NCI-H146 treated with DMSO at 0.1 percent for 48 hours (cell line): Measurements from ENCODE around the gene RASA3.

ENCODE experiments used
- DNase-seq: peaks from one replicate; lab custom pipeline; 2025; ENCODE audit not compliant: unreplicated experiment; lab: John Stamatoyannopoulos, UW

Gene RASA3

GRCh38 chr13:113945857-113946408, 186.5 kb downstream of the RASA3 start:
- no peak for DNase-seq

GRCh38 chr13:113943821-113944565, 188.4 kb downstream of the RASA3 start:
- no peak for DNase-seq

- no peak for DNase-seq
These were observed 189.8 kb downstream of the RASA3 start for GRCh38 chr13:113942591-113943103.

GRCh38 chr13:113941571-113942191, 190.7 kb downstream of the RASA3 start:
- DNase-seq, result peak; percentile 87

DNA sequence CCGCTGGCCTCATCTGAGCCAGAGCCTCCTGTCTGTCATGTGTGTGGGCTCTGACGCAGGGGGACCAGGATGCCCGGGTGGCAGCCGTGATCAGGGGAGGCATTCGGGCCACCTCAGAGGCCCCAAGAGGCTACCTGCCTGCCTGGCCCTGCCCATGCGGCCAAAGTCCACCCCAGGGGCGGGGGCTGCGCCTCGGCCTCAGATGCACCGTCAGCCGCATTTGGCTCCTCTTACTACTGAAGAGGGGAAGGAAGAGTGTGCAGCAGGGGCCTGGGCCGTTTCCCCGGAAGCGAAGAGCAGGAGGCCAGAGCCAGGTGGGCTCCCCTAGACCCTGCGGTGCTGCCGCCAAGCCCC, 192.5 kb downstream of the RASA3 start:
- DNase-seq, result no peak

DNA sequence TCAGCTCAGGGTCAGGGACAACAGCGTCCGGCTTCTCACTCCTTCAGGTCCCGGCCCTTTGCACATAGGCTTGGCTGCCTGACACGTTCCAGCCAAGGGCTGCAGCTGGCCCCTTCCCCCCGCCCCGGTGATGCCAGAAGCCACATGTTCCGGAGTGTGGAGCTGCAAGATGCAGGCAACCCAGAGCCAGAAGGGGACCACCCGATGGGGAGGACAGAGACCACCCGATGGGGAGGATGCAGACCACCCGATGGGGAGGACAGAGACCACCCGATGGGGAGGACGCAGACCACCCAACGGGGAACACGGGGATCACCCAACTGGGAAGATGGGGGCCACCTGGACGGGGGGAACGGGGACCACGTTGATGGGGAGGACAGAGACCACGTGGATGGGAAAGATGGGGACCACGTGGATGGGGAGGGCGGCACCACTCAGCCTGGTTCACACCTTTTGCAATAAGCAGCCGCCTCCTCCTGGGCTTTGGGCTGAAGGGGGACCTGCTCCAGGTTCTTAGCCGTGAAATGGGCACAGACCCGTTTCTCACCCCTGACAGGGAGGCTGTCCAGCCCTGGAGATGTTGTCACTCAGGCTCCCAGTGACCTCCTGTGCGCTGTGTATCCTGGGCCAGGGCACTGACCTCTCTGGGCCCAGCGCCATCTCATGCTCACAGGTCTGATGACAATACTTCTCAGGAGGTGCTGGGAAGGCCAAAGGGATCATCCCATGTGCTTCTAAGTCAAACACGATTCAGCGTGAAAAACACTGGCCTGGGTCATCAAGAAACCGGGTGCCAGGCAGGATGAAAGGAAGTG, 193.1 kb downstream of the RASA3 start:
- no peak for DNase-seq

DNA sequence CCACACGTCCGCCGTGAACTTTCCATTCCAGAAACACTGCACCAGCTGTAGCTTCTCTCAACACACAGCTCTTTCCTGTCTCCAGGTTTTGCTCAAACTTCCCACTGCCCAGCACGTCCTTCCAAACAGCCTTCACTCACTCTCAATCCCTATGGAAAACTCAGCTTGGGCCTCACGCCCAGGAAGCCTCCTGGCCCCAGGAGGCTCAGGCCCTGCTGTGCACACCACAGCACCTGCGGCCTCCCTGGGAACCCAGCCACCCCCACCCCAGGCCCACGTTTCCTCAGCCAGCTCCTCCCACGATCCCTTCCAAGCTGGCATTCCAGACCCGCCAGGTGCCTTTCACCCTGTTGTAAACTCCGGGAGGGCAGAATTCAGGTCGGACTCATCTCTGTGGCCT, 193.7 kb downstream of the RASA3 start:
- DNase-seq, result peak; percentile 62

DNA sequence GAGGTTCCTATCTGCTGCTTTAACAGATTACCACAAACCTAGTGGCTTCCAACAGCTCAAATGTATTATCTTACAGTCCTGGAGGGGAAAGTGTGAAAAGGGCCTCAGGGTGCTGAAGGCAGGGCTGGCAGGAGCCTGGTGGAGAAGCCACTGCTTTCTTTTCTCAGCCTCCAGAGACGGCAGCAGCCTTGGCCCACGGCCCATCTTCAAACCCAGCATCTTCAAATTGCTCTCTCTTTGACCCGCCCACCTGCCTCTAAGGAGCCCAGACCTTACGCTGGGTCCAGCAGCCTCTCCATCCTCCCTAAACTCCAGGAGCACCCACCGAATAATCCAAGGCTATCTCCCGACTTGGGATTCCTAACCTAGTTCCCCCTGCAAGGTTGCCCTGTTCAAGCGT, 194.2 kb downstream of the RASA3 start:
- no peak for DNase-seq

- no peak for DNase-seq
These were observed 194.8 kb downstream of the RASA3 start for GRCh38 chr13:113937527-113938180.

- no peak for DNase-seq
These were observed 195.3 kb downstream of the RASA3 start for GRCh38 chr13:113937073-113937472.

DNA sequence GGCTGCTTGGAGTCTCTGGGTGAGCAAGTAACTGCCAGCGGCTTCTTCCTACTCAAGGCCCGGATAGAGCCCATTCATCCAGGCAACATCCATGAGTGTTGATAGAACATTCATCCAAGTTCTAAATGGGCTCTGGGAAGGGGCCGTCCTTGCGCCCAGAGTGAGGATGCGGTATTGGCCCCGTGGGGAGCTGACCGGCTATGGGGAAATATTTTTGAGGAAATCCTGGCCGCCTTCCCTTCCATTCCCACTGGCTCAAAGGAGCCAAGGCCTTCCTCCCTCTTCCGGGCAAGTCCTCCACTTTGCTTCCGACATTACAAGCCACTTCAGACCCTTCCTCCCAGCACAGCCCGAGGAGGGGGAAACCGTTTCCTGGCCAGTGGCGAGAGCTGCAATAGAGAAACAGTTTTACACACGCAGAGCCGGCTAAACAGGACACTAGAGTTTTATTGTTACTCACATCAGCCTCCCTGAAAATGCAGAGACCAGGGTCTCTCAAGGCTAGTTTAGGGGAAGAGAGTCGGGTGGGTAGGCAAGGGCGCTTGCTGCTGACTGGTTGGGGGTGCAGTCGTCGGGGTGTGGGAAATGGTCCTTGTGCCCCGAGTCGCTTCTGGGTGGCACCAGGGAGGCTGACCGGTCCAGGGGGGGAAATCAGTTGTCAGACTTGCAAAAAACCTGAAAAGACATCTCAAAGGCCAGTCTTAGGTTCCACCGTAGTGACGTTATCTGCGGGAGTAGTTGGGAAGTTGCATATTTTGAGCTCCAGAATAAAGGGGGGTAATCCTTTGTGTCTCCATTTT, 196.1 kb downstream of the RASA3 start:
- no peak for DNase-seq

GRCh38 chr13:113935001-113935844, 197.2 kb downstream of the RASA3 start:
- DNase-seq, result no peak

DNA sequence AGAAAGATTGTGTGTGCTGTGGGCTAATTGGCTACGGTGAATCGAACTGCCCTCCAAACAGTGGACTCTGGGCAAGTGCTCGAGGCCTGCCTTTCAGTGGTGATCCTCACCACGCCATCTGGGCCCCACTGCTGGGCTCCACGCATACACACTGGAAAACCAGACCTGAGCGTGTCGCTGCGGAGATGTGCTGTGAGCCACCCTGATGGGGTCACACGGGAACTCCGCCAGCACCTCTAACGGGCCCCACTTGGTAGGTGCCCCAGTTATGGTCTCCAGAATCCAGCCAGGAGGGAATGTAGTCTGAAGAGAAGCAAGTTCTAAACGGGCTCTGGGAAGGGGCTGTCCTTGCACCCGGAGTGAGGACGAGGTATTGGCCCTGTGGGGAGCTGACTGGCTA, 197.8 kb downstream of the RASA3 start:
- DNase-seq, result no peak

DNA sequence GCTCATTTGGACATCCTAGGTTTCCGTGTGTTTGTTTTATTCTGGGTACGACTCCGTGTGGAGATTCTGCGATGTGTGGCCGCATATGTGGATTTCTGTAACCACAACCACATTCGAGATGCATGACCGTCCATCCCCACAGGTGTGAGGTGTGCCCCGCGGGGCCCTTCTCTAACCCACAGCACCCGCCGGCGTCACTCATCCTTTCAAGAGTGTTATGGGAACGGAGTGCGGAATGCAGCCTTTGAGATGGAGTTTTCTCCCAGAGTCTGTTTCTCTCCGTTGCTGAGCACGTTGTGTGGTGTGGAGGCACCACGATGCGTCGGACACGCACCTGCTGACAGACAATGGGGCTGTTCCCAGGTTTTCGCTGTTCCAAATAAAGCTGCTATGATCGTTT, 198.5 kb downstream of the RASA3 start:
- DNase-seq, result no peak

DNA sequence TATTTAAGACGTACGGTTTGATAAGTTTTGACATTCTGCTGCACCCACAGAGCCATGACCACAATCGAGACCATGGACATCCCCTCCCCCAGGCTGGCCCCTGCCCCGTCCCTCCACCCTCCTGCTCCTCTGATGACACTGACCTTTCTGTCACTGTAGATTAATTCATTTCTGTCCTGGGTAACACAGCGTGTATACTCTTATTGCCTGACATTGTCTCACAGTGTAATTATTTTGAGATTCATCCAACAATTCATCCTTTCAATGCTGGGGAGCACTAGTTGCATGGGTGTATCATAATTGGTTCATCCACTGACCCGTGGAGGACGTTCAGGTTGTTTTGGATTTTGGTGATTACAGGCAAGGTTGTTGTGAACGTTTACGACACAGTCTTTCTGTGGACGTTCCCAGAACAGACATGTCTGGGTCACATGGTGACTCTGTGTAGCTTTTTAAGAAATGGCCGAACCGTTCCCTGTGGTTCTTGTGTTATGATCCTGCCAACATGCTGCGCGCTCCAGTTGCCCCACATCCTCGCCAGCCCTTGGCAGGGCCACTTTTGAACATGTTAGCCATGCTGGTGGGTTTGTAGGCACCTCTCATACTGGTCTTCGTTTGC, 200.5 kb downstream of the RASA3 start:
- no peak for DNase-seq

DNA sequence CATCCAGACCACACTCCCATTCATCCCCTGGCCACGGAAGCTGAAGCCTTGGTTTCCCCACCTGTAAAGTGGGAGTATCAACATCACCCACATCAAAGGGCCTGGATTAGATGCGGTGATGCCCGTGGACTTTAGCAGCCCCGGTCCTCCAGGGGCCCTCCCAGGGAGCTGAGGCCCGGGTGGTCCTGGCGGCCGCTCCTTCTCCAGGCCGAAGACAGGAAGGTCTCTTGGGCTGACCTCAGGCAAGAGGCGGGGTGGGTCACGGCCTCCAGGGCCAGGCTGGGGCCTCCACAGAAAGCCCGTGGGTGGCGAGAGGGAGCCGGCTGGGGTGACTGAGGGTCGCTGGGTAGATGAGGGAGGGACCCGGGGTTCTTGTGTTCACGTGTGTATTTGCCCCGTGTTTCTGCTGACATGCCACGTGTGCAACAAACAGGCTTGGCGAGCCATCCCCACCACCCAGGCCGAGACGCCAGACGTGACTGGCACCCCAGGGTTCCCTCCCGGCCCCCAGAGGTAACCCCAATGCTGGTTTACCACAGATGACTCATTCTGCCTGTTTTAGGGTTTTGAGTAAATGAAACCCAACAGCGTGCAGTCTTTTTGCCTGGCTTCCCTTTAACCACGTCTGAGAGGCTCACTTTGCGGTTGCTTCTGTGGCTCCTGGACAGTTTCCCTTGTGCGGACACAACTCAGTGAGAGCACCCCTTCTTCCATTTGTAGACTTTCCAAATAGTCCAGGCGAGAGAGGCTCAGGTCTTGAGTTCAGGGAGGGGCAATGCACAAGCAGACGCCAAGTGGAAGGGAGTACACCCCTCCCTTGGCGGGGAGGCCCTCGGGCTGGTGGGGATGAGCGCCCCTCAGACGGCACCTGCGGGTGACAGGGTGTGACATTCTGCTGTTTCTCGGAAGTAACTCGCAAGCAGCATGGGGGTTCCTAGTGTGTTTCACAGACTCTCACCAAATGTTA, 201.5 kb downstream of the RASA3 start:
- DNase-seq, result no peak
